Heart left ventricle (tissue), 16 donors: ENCODE measurements around the gene SLC25A22. TPM values are rescaled to one million over a fixed set of nuclear protein-coding genes. Genes with fewer than 3 reads are reported as not detected.

Experiments used
- ATAC-seq, 4 donors: fragments of 200-7000 bp; cut with Tn5 transposase; one replicate each; pipeline ENCODE4 v1.9.1; 2020 to 2022; ENCODE audit warnings: moderate library complexity in 4 of 4, mild to moderate bottlenecking in 3 of 4, moderate number of reproducible peaks in 1 of 4
- DNase-seq, 5 donors: peaks; one replicate each; pipeline ENCODE4 v3.0.0-alpha.2; 2020
- H3K27ac ChIP-seq, 12 donors: fragments of 200-600 bp; sonication (generic) in 4 of 12; one replicate each; pipeline versions ENCODE4 v1.5.0 to v1.8.0; 2016 to 2022; ENCODE audit warnings: mild to moderate bottlenecking in 2 of 12
- H3K27me3 ChIP-seq, 9 donors: fragments of 200-600 bp; sonication (generic) in 2 of 9; one replicate each; pipeline versions ENCODE4 v1.5.1 to v1.8.0; 2016 to 2022; ENCODE audit warnings: mild to moderate bottlenecking in 3 of 9
- H3K36me3 ChIP-seq, 9 donors: fragments of 200-600 bp; sonication (generic) in 2 of 9; one replicate each; pipeline versions ENCODE4 v1.5.0 to v1.8.0; 2018 to 2022; ENCODE audit warnings: mild to moderate bottlenecking in 2 of 9
- H3K4me1 ChIP-seq, 12 donors: fragments of 200-600 bp; sonication (generic) in 4 of 12; one replicate each; pipeline versions ENCODE4 v1.5.0 to v1.8.0; 2016 to 2022; ENCODE audit warnings: mild to moderate bottlenecking in 3 of 12
- H3K4me3 ChIP-seq, 12 donors: fragments of 200-600 bp; sonication (generic) in 4 of 12; one replicate each; pipeline versions ENCODE4 v1.5.0 to v1.8.0; 2017 to 2022; ENCODE audit warnings: mild to moderate bottlenecking in 9 of 12, moderate library complexity in 4 of 12
- H3K9me3 ChIP-seq, 12 donors: fragments of 200-600 bp; sonication (generic) in 4 of 12; one replicate each; pipeline versions ENCODE4 v1.5.0 to v1.8.0; 2016 to 2022; ENCODE audit warnings: mild to moderate bottlenecking in 1 of 12
- CTCF ChIP-seq, 12 donors: fragments of 200-600 bp; sonication (generic) in 4 of 12; IDR thresholded peaks; one replicate each; pipeline versions ENCODE4 v1.5.0 to v1.8.0; 2018 to 2022; ENCODE audit warnings: antibody characterized with exemption in 12 of 12, mild to moderate bottlenecking in 5 of 12
- POLR2A ChIP-seq, 2 donors: fragments of 450-650 bp; IDR thresholded peaks; one replicate each; pipeline ENCODE4 v1.6.1; 2017; ENCODE audit warnings: antibody characterized with exemption in 2 of 2, mild to moderate bottlenecking in 2 of 2, moderate library complexity in 2 of 2
- WGBS, 4 donors: extraction: QIAGEN DNeasy Blood & Tissue Kit in 2 of 4; methylation state at CpG; one replicate each; pipeline versions ENCODE4 v1.1.5 to v1.1.7; 2013 to 2018; 5-methylcytosine and 5-hydroxymethylcytosine counted together
- intact Hi-C, 10 donors: fragments of 100-400 bp; cut with DNase I; formaldehyde crosslinking; loops; one replicate each; pipeline versions ENCODE4 v1.11.1 to v1.14.2; 2022
- polyA plus RNA-seq, 2 donors: library from polyadenylated mRNA; stranded (reverse); fragments of 200-250 nt; gene quantifications; one replicate each; pipeline ENCODE4 v1.2.3, GENCODE V29; 2013
- total RNA-seq, 9 donors: library from RNA; depleted of rRNA in 2 of 9; stranded (reverse); fragments of >200 nt in 2 of 9; fragmentation: NEBNext Ultra II Directional in 3 of 9; extraction: Animal tissue kit (Norgen Biotek cat#: 25700) in 3 of 9; gene quantifications; one replicate each; pipeline versions ENCODE4 v1.1.0 to v1.2.4, GENCODE V29; 2016 to 2023
- donor health status: ischemic (EF 13 %, LVEDD 7.1; RV severe dilation, severe dysfunction).
- donor health status: healthy with polysubstance abuse.
- donor health status: DM: no; HTN: yes; CAD: no.
- donor health status: DM: no; HTN: no; CAD: no.
- donor health status: ischemic (EF 25% LVEDD 6.9; RV normal size, moderate dysfunction).
- donor health status: ischemic (EF 25% LVEDD 5.7; RV mildly dilated, moderate dysfunction).
- donor health status: healthy.
- donor health status: DM: yes; HTN: yes; CAD: no.
- donor health status: ischemic (EF 35%, LVEDD 5.7; RV mildly dilated, moderate dysfunction).
- donor health status: nonischemic (EF 11% LVEDD 7.7; RV severe dilation, severe dysfunction).
- donor health status: DM: yes; HTN: yes; CAD: no.
- donor health status: PGD.
- donor health status: ischemic (EF 29% LVEDD 5.4; RV normal size, mild dysfunction).
- donor health status: nonischemic (EF 23%, LVEDD 6.1; RV moderate dilation, normal function).

SLC25A22 gene
- total and polyA plus RNA-seq, 11 donors, result 2.1 to 12.8 (median 4.4) TPM

- intact Hi-C loops, result loop anchor here in 1 of 10 donors (10.0 kb wide), 1 partner anchor 56 kb away; no protein-coding TSS in a partner anchor
- H3K9me3 ChIP-seq, result no peaks in the 10 kb centered on the region
- peaks cover 0 to 23% (median 9%) of the 10 kb centered on the region in 12 donors for H3K4me1 ChIP-seq
- ATAC-seq, result no peak
- H3K36me3 ChIP-seq, result peaks cover 0 to 30% (median 0%) of the 10 kb centered on the region in 9 donors
- no peak for DNase-seq
- H3K4me3 ChIP-seq, result no peak overlapping the region
- 67 to 69% (median 67%) methylated on average over 15 to 18 of the region's 18 CpGs for WGBS, 4 donors
- TF ChIP-seq CTCF (IDR thresholded peaks at IDR 0.05), result no peak
- no peak for TF ChIP-seq POLR2A (IDR thresholded peaks at IDR 0.05)
- peaks cover 0 to 22% (median 7%) of the 10 kb centered on the region in 9 donors for H3K27me3 ChIP-seq
- H3K27ac ChIP-seq, result no peak overlapping the region
These were observed 7.1 kb downstream of the SLC25A22 start for GRCh38 chr11:790721-791564.

GRCh38 chr11:789943-790342 lies 8.1 kb downstream of the SLC25A22 start, which contains the start of gene CEND1:
Gene CEND1, minus strand, starts transcription at chr11:790090. Its CDS starts 1,514 bp downstream, at chr11:788576.
- peak within 1 kb of the TSS in 6 of 12 donors; percentile 10 to 37 (median 30) for H3K4me3 ChIP-seq
- ATAC-seq (peak in 1 of 4 donors; percentile 47), DNase-seq (peak in 1 of 5 donors; percentile 30)
- H3K9me3 ChIP-seq, result no peaks in the 10 kb centered on the region
- WGBS, 4 donors, result 4 to 40% (median 5%) methylated on average over 4 to 44 of the region's 44 CpGs
- peaks cover 0 to 22% (median 7%) of the 10 kb centered on the region in 9 donors for H3K27me3 ChIP-seq
- intact Hi-C loops, result loop anchor here in 1 of 10 donors (10.0 kb wide), 1 partner anchor 55 kb away; no protein-coding TSS in a partner anchor
- H3K27ac ChIP-seq, result no peak within 1 kb of the TSS
- peaks cover 0 to 30% (median 0%) of the 10 kb centered on the region in 9 donors for H3K36me3 ChIP-seq
- no peak for TF ChIP-seq POLR2A (IDR thresholded peaks at IDR 0.05)
- TF ChIP-seq CTCF (IDR thresholded peaks at IDR 0.05), result no peak
- H3K4me1 ChIP-seq, result peaks cover 0 to 13% (median under 1%) of the 10 kb centered on the region in 12 donors

GRCh38 chr11:788953-789940 lies 8.8 kb downstream of the SLC25A22 start:
- DNase-seq, result no peak
- H3K4me3 ChIP-seq, result peak overlapping the region in 6 of 12 donors; percentile 10 to 37 (median 30)
- peaks cover 0 to 22% (median 7%) of the 10 kb centered on the region in 9 donors for H3K27me3 ChIP-seq
- H3K4me1 ChIP-seq, result peaks cover 0 to 10% (median 0%) of the 10 kb centered on the region in 12 donors
- TF ChIP-seq POLR2A (IDR thresholded peaks at IDR 0.05), result no peak
- TF ChIP-seq CTCF (IDR thresholded peaks at IDR 0.05), result no peak
- H3K9me3 ChIP-seq, result no peaks in the 10 kb centered on the region
- H3K36me3 ChIP-seq, result peaks cover 0 to 30% (median 0%) of the 10 kb centered on the region in 9 donors
- WGBS, 4 donors, result 26 to 42% (median 34%) methylated on average over 12 to 31 of the region's 31 CpGs
- ATAC-seq, result no peak
- intact Hi-C loops, result no loop called here
- H3K27ac ChIP-seq, result no peak overlapping the region
